Activated CD8-positive, alpha-beta memory T cell treated with anti-CD3 and anti-CD28 coated beads for 1 hour (primary cell): Measurements from ENCODE around the gene MAP4.
"Not testable (repeated sequence)": the region's sequence is repeated elsewhere in the genome, so short reads cannot be mapped to it uniquely, and the experiment has no call there.

Source experiments
- DNase-seq, 2 donors: peaks; one replicate each; pipeline ENCODE4 v3.0.0-alpha.2; 2020; ENCODE audit warnings: low read depth in 1 of 2; ENCODE audit errors: extremely low read depth in 1 of 2

Gene MAP4

GRCh38 chr3:47901280-47901833 is 114.9 kb downstream of the MAP4 start:
- DNase-seq, result no peak

DNA sequence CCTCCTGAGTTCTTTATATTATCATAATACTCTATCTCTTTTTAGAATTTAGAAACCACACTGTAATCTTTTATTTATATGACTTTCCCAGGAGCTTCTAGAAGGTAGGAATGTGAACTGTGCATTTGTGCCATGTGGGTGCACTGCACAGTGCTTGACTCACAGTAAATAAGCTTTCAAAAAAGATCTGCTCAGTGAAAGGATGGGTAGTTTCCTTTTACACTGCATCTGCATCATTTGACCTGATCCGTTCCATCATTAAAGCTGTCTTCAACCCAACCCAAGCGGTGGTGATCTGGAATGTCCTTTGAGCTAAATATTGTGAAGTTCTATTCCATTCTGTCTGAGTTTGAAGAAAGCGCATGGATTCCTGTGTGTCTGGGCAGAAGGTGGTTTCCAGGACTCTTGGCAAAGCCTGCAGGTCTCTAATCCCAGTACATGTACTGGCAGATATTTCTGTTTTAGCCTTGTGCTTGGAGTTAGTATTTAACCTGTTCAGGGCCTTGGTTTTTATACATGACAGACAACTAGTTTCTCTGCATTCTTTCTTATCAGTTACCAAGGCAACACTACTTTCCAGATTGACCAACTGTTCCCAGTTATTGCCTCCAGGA is 116.6 kb downstream of the MAP4 start:
- no peak for DNase-seq

GRCh38 chr3:47897954-47898353 is 118.3 kb downstream of the MAP4 start:
- no peak for DNase-seq

- no peak for DNase-seq
These were observed 119.5 kb downstream of the MAP4 start for GRCh38 chr3:47896736-47897135.

DNA sequence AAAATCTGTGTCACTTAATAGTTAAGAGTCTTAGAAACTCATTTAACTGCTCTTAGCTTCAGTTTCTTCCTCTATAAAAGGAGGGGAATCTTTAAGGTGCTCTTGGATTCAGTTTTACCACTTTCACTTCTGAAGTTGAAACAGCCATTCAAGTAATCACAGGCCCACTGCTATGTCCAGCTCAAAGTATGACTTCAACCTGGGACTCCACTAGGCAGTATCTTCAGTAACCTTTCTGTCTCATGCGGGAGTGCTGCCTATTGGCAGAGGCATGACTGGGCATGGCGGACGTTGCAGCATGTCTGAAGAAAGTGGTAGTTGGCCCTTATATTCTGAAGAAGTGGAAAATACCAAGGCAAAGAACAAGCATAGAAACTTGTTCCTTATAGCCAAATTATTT is 121.0 kb downstream of the MAP4 start:
- no peak for DNase-seq

- DNase-seq, result no peak
These were observed 123.8 kb downstream of the MAP4 start for GRCh38 chr3:47892286-47893040.

- DNase-seq, result no peak
These were observed 124.6 kb downstream of the MAP4 start for GRCh38 chr3:47891613-47892005.

DNA sequence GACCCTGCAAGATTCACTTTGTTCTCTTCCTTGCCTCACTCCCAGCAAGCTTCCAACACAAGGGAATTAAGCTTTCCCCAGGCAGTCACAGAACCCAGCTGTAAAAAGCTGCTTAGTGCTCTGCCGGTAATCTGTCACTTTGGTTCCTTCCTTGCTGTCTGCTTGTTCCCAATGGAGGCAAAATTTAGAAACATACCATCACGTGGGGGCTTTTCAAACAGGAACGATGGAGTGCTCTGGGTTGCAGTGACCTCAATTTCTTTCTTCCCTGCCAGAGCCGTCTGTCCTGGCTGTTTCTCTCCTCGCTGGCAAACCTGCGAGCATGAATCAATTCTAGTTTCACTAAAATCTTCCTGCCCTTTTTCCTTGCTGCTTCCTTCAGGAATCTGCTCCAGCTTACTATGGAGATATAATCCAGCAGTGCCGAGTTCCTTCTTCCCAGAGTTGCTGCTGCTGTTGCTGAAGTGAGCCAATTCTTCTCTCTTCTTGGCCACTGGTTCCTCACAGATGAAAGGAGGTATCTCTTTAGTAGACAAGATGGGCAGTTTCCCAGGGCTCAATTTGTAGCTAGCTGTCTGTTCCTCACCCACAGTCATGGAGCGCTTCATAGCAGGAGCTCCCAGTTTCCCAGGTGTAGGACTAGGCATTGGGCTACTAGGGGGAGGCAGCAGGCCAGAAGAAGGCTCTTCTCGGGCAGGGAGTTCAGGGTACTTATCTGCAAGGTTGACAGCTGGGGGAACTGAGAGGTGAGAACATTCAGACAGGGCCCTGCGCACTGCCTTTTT is 125.2 kb downstream of the MAP4 start:
- no peak for DNase-seq

DNA sequence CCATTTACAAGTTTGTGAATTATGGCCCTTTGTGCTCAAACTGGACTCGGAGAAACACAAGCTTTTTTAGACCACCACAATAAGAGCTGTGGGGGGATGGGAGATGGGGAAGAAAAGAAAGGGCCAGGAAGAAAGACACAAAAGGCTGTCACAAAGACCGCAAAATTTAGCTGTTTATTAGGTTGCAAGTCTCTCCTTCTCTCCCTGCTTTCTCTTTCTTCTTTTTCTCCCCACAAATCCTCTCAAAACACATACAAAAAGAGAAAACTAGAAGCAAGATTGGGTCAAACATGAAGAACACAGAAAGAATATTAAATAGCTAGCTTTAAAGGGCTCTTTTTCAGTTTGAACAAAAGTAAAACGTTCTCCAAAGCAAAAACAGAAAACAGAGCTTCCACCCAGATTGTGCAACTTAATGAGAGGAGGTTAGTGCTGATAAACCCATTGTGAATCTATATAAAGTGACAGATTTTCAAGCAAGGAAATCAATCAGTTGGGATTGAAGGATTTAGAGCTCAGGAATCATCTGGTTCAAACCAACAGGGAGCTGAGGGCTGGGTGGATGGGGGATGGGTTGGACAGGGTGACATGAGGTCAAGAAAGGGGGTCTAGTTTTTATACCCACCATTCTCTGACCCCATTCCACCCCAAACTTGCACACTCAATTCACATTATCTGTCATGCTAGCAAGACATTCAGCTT is 125.9 kb downstream of the MAP4 start:
- no peak for DNase-seq

- no peak for DNase-seq
These were observed 127.0 kb downstream of the MAP4 start for GRCh38 chr3:47888986-47889757.

- DNase-seq, result not testable (repeated sequence)
These were observed 128.2 kb downstream of the MAP4 start for GRCh38 chr3:47887991-47888390.

DNA sequence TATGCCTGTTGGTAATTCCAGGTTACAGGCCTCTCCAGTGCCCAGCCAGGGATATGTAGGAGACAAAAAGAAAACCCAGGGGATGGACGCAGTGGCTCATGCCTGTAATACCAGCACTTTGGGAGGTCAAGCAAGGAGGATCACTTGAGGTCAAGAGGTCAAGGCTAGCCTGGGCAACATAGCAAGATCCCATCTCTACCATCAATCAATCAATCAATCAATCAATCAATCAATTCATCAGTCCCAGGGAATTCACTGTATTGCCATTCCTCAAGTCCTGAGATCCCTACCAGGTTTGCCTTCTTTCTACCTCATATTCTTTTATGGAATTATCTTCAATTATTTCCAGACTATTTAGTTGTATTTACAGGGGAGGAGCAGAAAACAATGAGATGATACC is 131.0 kb downstream of the MAP4 start:
- no peak for DNase-seq

GRCh38 chr3:47884603-47885002 is 131.6 kb downstream of the MAP4 start:
- DNase-seq, result no peak

DNA sequence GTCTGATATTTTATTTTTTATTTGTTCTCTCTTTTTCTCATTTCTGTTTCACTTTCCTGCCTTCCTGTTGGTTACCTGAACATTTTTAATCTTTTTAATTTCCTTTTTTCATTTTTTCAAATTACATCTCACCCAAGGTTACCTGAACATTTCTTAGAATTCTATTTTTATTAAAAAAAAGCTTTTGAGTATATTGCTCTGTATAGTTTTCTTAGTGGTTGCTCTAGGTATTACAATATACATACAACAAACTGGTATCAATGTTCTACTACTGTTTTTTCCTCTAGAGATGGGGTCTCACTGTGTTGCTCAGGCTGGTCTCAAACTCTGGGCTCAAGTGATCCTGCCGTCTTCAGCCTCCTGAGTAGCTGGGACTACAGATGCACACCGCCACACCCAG is 133.9 kb downstream of the MAP4 start:
- DNase-seq, result no peak

DNA sequence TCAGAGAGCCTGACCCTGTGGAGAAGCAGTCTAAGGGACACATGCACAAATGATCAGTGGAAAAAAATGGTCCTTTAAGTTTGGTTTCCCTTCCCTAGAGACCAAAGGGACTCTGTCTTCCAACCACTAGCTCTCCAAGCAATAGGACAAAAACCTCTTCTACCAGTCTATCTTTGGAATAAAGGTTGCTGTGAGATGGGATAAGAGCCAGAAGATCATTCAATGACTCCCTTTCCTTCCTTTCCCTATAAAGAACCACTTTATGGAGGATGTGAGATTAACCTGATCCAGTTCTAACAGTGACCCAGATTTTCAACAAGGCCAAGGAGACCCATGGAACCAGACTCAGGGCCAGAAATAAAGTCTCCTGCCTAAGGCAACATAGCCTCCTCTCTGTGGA is 138.5 kb downstream of the MAP4 start:
- no peak for DNase-seq

- no peak for DNase-seq
These were observed 138.9 kb downstream of the MAP4 start for GRCh38 chr3:47877290-47877689.

GRCh38 chr3:47874913-47875312 is 141.3 kb downstream of the MAP4 start:
- DNase-seq, result no peak

DNA sequence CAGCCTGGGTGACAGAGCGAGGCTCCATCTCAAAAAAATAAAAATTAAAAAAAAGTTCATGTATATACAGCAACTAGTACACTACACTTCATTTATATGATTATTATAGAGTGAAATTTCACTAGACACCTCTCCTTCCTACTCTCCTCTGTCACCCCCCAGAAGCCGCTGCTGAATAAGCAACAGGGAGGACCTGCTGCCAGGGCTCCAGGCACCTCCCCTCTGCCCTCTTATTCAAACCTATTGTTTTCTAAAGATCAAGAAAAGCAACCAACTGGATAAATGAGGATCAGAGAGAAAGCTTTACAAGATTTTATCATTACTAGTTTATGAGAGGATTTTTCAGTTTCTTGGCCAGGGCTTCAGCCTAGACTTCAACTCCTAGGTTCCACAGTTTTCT is 141.8 kb downstream of the MAP4 start:
- DNase-seq, result no peak

- no peak for DNase-seq
These were observed 143.3 kb downstream of the MAP4 start for GRCh38 chr3:47872916-47873315.

DNA sequence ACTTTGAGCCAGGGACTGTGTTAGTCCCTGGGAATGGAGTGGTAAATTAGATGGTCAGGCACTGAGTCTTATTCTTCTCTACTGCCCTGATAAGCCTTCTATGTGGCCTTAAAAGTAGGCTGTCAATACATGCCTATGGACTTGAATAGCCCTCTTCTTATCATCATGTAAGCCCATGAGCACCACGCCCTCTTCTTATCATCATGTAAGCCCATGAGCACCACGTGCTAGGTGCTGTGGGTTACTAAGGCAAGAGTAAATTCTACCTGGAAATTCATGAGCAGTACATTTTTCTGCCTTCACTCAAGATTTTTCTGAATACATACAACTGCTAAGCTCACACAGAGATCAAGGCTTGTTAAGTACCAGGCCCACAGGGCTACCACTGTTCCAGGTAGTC is 144.8 kb downstream of the MAP4 start:
- DNase-seq, result no peak
